ENCODE measurements around the gene EXOSC7.
A peak's percentile ranks its signal among the peaks of the same experiment; 100 is the strongest.
"Not testable (repeated sequence)": the region's sequence is repeated elsewhere in the genome, so short reads cannot be mapped to it uniquely, and the experiment has no call there.

EXOSC7 gene

GRCh38 chr3:44976002-44976815 is at the start of gene EXOSC7, which contains the start of gene ZDHHC3:
TSS of gene EXOSC7 (plus strand) at chr3:44976244. CDS start at chr3:44976278, 34 bp downstream.
TSS of gene ZDHHC3 (minus strand) at chr3:44976174. CDS start at chr3:44959436, 16,738 bp downstream.
- peak; percentile 72 for DNase-seq (ENCODE audit: low read depth)

GRCh38 chr3:44926921-44927320 is 49.1 kb upstream of the EXOSC7 start:
- no peak for DNase-seq (ENCODE audit: low read depth)

- no peak for DNase-seq (ENCODE audit: low read depth)
Observed at GRCh38 chr3:44927371-44927770, 48.7 kb upstream of the EXOSC7 start.

- DNase-seq (ENCODE audit: low read depth): no peak
Observed at GRCh38 chr3:44929782-44930181, 46.3 kb upstream of the EXOSC7 start.

- DNase-seq (ENCODE audit: low read depth): no peak
Observed at GRCh38 chr3:44930911-44931310, 45.1 kb upstream of the EXOSC7 start.

GRCh38 chr3:44931791-44932190 is 44.3 kb upstream of the EXOSC7 start:
- DNase-seq (ENCODE audit: low read depth): no peak

- no peak for DNase-seq (ENCODE audit: low read depth)
Observed at GRCh38 chr3:44932271-44932670, 43.8 kb upstream of the EXOSC7 start.

GRCh38 chr3:44932986-44933944 is 42.8 kb upstream of the EXOSC7 start:
- no peak for DNase-seq (ENCODE audit: low read depth)

- no peak for DNase-seq (ENCODE audit: low read depth)
Observed at GRCh38 chr3:44939581-44940036, 36.4 kb upstream of the EXOSC7 start.

- no peak for DNase-seq (ENCODE audit: low read depth)
Observed at GRCh38 chr3:44942202-44942921, 33.7 kb upstream of the EXOSC7 start.

- DNase-seq (ENCODE audit: low read depth): no peak
Observed at GRCh38 chr3:44948239-44948638, 27.8 kb upstream of the EXOSC7 start.

GRCh38 chr3:44949770-44950169 is 26.3 kb upstream of the EXOSC7 start:
- DNase-seq (ENCODE audit: low read depth): not testable (repeated sequence)

- no peak for DNase-seq (ENCODE audit: low read depth)
Observed at GRCh38 chr3:44950275-44950734, 25.7 kb upstream of the EXOSC7 start.

GRCh38 chr3:44952689-44953088 is 23.4 kb upstream of the EXOSC7 start:
- DNase-seq (ENCODE audit: low read depth): no peak

- DNase-seq (ENCODE audit: low read depth): no peak
Observed at GRCh38 chr3:44954304-44954703, 21.7 kb upstream of the EXOSC7 start.

GRCh38 chr3:44954962-44955361 is 21.1 kb upstream of the EXOSC7 start:
- no peak for DNase-seq (ENCODE audit: low read depth)

GRCh38 chr3:44955917-44956316 is 20.1 kb upstream of the EXOSC7 start:
- no peak for DNase-seq (ENCODE audit: low read depth)

GRCh38 chr3:44957986-44958385 is 18.1 kb upstream of the EXOSC7 start:
- DNase-seq (ENCODE audit: low read depth): no peak

- no peak for DNase-seq (ENCODE audit: low read depth)
Observed at GRCh38 chr3:44958386-44958785, 17.7 kb upstream of the EXOSC7 start.

- DNase-seq (ENCODE audit: low read depth): no peak
Observed at GRCh38 chr3:44960387-44961026, 15.5 kb upstream of the EXOSC7 start.

- DNase-seq (ENCODE audit: low read depth): no peak
Observed at GRCh38 chr3:44961888-44962287, 14.2 kb upstream of the EXOSC7 start.

Data from stimulated activated CD8-positive, alpha-beta memory T cell treated with anti-CD3 and anti-CD28 coated beads, Interleukin-15, amount 100 ng/mL, for 24 hours (primary cell).